Nephron progenitor cell (in vitro differentiated cells): Measurements from ENCODE around the gene UGT1A6.
A peak's percentile ranks its signal among the peaks of the same experiment; 100 is the strongest.
"Not testable (repeated sequence)": the region's sequence is repeated elsewhere in the genome, so short reads cannot be mapped to it uniquely, and the experiment has no call there.

Experiments used
- DNase-seq: peaks from one replicate; pipeline ENCODE4 v3.0.0; 2021
- H3K27ac Mint-ChIP-seq: 2 replicates; pipeline ENCODE4 v1.8.0; 2021; ENCODE audit warnings: mild to moderate bottlenecking, moderate library complexity, mixed read lengths
- H3K27me3 Mint-ChIP-seq: 2 replicates; pipeline ENCODE4 v1.8.0; 2021; ENCODE audit warnings: mild to moderate bottlenecking, low read depth, mixed read lengths; ENCODE audit not compliant: poor library complexity
- H3K36me3 Mint-ChIP-seq: 2 replicates; pipeline ENCODE4 v1.8.0; 2021; ENCODE audit warnings: low read depth, mixed read lengths
- H3K4me1 Mint-ChIP-seq: 2 replicates; pipeline ENCODE4 v1.8.0; 2021; ENCODE audit warnings: mixed read lengths
- H3K4me3 Mint-ChIP-seq: 2 replicates; pipeline ENCODE4 v1.8.0; 2021; ENCODE audit warnings: mild to moderate bottlenecking, moderate library complexity, mixed read lengths
- H3K9me3 Mint-ChIP-seq: 2 replicates; pipeline ENCODE4 v1.8.0; 2021; ENCODE audit warnings: mild to moderate bottlenecking, moderate library complexity, mixed read lengths
- CTCF ChIP-seq: fragments of 200-600 bp; sonication (generic); IDR thresholded peaks from 2 replicates; pipeline ENCODE4 v1.5.0; 2021; ENCODE audit warnings: antibody characterized with exemption

Gene UGT1A6

GRCh38 chr2:233714121-233714520 is 21.4 kb downstream of the UGT1A6 start:
- no peak overlapping the region for H3K4me3 Mint-ChIP-seq
- H3K27me3 Mint-ChIP-seq = peaks cover 23% of the 10 kb centered on the region
- no peak for TF ChIP-seq CTCF

DNA sequence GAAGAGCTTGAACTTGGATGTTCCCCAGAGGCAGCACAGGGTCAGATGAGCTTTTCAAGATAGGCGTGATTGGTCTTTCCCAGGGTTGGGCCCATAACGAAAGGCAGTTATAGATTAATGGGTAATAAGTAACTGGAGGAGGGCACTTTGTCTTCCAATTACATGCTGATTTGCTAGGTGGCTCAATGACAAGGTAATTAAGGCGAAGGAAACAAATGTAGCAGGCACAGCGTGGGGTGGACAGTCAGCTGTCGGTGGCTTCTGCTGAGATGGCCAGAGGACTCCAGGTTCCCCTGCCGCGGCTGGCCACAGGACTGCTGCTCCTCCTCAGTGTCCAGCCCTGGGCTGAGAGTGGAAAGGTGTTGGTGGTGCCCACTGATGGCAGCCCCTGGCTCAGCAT is 25.9 kb downstream of the UGT1A6 start, which contains the start of gene UGT1A4:
UGT1A4 (plus strand) TSS at position 185 of the 400 bp plus-strand sequence; CDS start at position 270, 85 bp downstream.
- no peak for TF ChIP-seq CTCF
- no peak for DNase-seq
- Mint-ChIP-seq H3K9me3 (peaks cover 6% of the 10 kb centered on the region), H3K27ac (peak within 1 kb of the TSS; percentile 5), H3K4me3 (no peak within 1 kb of the TSS), H3K36me3 (no peaks in the 10 kb centered on the region), H3K4me1 (no peaks in the 10 kb centered on the region), H3K27me3 (peaks cover 25% of the 10 kb centered on the region)

More at GRCh38 chr2:233714121-233714520, 21.4 kb downstream of the UGT1A6 start:
- Mint-ChIP-seq H3K9me3 (no peaks in the 10 kb centered on the region), H3K4me1 (peaks cover 9% of the 10 kb centered on the region), H3K36me3 (no peaks in the 10 kb centered on the region), H3K27ac (no peak overlapping the region)
- no peak for DNase-seq

- TF ChIP-seq CTCF = no peak
Measured at GRCh38 chr2:233728723-233729301, 36.1 kb downstream of the UGT1A6 start, which contains the start of gene UGT1A3. UGT1A3 (plus strand) TSS chr2:233729042; CDS start chr2:233729127, 85 bp downstream.

DNA sequence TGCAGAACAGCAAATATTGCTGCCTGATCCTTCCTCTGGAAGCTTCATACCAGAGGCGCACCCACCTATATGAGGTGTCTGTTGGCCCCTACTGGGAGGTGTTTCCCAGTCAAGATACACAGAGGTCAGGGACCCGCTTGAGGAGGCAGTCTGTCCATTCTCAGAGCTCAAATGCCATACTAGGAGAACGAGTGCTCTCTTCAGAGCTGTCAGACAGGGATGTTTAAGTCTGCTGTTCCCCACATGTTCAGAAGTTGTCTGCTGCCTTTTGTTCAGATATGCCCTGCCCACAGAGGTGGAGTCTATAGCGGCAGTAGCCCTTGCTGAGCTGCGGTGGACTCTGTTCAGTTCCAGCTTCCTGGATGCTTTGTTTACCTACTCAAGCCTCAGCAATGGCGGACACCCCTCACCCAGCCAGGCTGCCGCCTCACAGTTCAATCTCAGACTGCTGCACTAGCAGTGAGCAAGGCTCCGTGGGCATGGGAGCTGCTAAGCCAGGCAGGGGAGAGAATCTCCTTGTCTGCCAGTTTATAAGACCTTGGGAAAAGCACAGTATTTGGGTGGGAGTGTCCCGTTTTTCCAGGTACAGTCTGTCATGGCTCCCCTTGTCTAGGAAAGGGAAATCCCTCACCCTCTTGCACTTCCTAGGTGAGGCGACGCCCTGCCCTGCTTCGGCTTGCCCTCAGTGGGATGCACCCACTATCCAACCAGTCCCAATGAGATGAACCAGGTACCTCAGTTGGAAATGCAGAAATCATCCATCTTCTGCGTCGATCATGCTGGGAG is 44.4 kb downstream of the UGT1A6 start:
- Mint-ChIP-seq H3K9me3 (peaks cover 14% of the 10 kb centered on the region), H3K27me3 (peaks cover 27% of the 10 kb centered on the region)
- H3K27ac Mint-ChIP-seq, H3K4me1 Mint-ChIP-seq, H3K4me3 Mint-ChIP-seq, H3K36me3 Mint-ChIP-seq, DNase-seq: not testable (repeated sequence)

More at GRCh38 chr2:233728723-233729301, 36.1 kb downstream of the UGT1A6 start, which contains the start of gene UGT1A3:
- peaks cover 11% of the 10 kb centered on the region for H3K9me3 Mint-ChIP-seq
- H3K36me3 Mint-ChIP-seq = no peaks in the 10 kb centered on the region
- H3K27me3 Mint-ChIP-seq = peaks cover 25% of the 10 kb centered on the region
- H3K4me1 Mint-ChIP-seq = no peaks in the 10 kb centered on the region
- DNase-seq = no peak
- H3K27ac Mint-ChIP-seq = no peak within 1 kb of the TSS
- H3K4me3 Mint-ChIP-seq = no peak within 1 kb of the TSS

DNA sequence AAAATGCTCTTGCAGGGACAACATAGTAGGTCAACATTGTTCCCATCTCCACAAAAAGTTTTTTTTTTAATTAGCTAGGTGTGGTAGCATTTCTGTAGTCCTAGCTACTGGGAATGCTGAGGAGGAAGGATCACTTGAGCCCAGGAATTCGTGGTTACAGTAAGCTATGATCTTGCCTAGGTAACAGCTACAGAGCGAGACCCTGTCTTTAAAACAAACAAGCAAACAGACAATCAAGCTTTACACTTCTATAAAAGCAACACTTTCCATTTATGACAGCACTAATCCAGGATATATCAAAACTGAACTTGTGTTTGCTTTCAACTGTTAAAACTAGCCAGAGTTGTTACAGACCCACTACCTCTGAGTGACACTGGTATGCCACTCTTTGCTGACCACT is 48.2 kb downstream of the UGT1A6 start:
- no peak for TF ChIP-seq CTCF
- peaks cover 24% of the 10 kb centered on the region for H3K27me3 Mint-ChIP-seq
- no peaks in the 10 kb centered on the region for H3K4me1 Mint-ChIP-seq
- H3K4me3 Mint-ChIP-seq = no peak overlapping the region
- H3K27ac Mint-ChIP-seq = no peak overlapping the region
- no peak for DNase-seq
- no peaks in the 10 kb centered on the region for H3K36me3 Mint-ChIP-seq
- peaks cover 14% of the 10 kb centered on the region for H3K9me3 Mint-ChIP-seq

DNA sequence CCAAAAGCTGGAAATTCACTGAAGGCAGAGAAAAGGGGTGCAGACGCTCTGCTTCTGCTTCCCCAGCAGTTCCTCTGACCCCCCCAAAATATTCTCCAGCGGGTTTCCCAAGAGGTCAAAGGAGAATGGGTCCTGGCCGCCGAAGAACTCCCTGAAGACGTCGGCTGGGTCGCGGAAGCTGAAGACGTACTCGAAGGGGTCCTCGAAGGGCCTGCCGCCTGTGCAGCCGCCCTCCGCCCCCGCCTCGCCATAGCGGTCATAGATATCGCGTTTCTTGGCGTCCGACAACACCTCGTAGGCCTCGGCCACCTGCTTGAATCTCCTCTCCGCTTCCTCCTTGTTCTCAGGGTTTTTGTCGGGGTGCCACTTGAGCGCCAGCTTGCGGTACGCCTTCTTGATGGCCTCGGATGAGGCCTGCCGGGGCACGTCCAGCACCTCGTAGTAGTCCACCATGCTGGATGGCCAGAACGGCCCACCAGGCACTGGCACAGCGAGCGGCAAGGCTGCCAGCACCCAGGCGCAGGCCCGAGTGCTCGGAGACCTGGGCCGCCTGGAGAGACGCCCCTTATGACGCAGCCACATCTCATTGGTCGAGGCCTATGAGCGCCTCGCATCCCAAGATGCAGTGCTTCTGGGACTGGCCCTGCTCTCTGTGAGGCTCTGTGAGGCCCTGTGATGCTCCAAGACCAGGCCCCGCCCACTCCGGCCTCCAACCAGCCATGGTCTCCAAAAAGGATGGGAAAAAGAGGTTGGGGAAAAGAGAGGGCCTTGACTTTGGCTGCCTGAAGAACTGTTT is 51.0 kb downstream of the UGT1A6 start:
- Mint-ChIP-seq H3K4me1 (no peaks in the 10 kb centered on the region), H3K9me3 (peaks cover 6% of the 10 kb centered on the region), H3K27me3 (peaks cover 9% of the 10 kb centered on the region), H3K36me3 (no peaks in the 10 kb centered on the region), H3K4me3 (no peak overlapping the region), H3K27ac (no peak overlapping the region)
- TF ChIP-seq CTCF = no peak
- DNase-seq = no peak
